Cerebellar cortex (tissue), 1 donor: ENCODE measurements around the gene OAF.
"Not testable (repeated sequence)": the region's sequence is repeated elsewhere in the genome, so short reads cannot be mapped to it uniquely, and the experiment has no call there.

Experiments
- DNase-seq: peaks from one replicate; pipeline ENCODE4 v3.0.0-alpha.2; 2015; ENCODE audit warnings: low spot score

OAF gene

GRCh38 chr11:120272303-120272702, 61.5 kb downstream of the OAF start:
- no peak for DNase-seq

GRCh38 chr11:120273432-120273831, 62.6 kb downstream of the OAF start:
- no peak for DNase-seq

- not testable (repeated sequence) for DNase-seq
These were observed 63.1 kb downstream of the OAF start for GRCh38 chr11:120273956-120274355.

- DNase-seq, result no peak
These were observed 68.7 kb downstream of the OAF start for GRCh38 chr11:120279502-120279901.
